GM12874 (cell line): ENCODE measurements around the gene OR52E5.

Source experiments
- CTCF ChIP-seq: IDR thresholded peaks from 2 replicates; pipeline ENCODE4 v1.5.1; 2011; ENCODE audit warnings: low read depth, mild to moderate bottlenecking, control low read depth, low read length, moderate library complexity; ENCODE audit not compliant: insufficient read depth

The OR52E5 gene

GRCh38 chr11:5922749-5923426, 29.9 kb downstream of the OR52E5 start:
- no peak for TF ChIP-seq CTCF

- no peak for TF ChIP-seq CTCF
Observed at GRCh38 chr11:5923427-5923776, 30.4 kb downstream of the OR52E5 start.

- no peak for TF ChIP-seq CTCF
Observed at GRCh38 chr11:5923794-5924193, 30.8 kb downstream of the OR52E5 start.

- no peak for TF ChIP-seq CTCF
Observed at GRCh38 chr11:5928271-5928670, 35.3 kb downstream of the OR52E5 start.

GRCh38 chr11:5928811-5929210, 35.8 kb downstream of the OR52E5 start:
- no peak for TF ChIP-seq CTCF

- no peak for TF ChIP-seq CTCF
Observed at GRCh38 chr11:5929571-5930368, 36.8 kb downstream of the OR52E5 start.

- TF ChIP-seq CTCF: no peak
Observed at GRCh38 chr11:5930614-5931013, 37.6 kb downstream of the OR52E5 start.
